Measurements from ENCODE around the gene UBE2L3.

Gene UBE2L3

DNA sequence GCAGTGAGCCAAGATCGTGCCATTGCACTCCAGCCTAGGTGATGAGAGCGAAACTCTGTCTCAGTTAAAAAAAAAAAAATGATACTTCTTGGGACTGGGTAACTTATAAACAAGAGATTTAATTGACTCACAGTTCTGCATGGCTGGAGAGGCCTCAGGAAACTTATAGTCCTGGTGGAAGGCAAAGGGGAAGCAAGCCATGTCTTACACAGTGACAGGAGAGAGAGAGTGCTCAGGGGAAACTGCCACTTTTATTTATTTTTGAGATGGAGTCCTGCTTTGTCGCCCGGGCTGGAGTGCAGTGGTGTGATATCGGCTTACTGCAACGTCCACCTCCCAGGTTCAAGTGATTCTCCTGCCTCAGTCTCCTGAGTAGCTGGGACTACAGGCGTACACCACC, 82.8 kb downstream of the UBE2L3 start:
- H3K27ac ChIP-seq = peak overlapping the region; percentile 79; the same call in 1 of the 2 replicates
- no peak for TF ChIP-seq ZFX (IDR thresholded peaks at IDR 0.05; ENCODE audit: borderline replicate concordance)
- no peak for TF ChIP-seq CTCF (IDR thresholded peaks at IDR 0.05)

GRCh38 chr22:21650823-21651520, 83.5 kb downstream of the UBE2L3 start:
- TF ChIP-seq CTCF (IDR thresholded peaks at IDR 0.05) = no peak
- no peak for TF ChIP-seq ZFX (IDR thresholded peaks at IDR 0.05; ENCODE audit: borderline replicate concordance)
- H3K27ac ChIP-seq = peak overlapping the region; percentile 79

GRCh38 chr22:21651521-21652009, 84.1 kb downstream of the UBE2L3 start:
- peak overlapping the region; percentile 79 for H3K27ac ChIP-seq
- TF ChIP-seq ZFX (IDR thresholded peaks at IDR 0.05; ENCODE audit: borderline replicate concordance) = no peak
- no peak for TF ChIP-seq CTCF (IDR thresholded peaks at IDR 0.05)

DNA sequence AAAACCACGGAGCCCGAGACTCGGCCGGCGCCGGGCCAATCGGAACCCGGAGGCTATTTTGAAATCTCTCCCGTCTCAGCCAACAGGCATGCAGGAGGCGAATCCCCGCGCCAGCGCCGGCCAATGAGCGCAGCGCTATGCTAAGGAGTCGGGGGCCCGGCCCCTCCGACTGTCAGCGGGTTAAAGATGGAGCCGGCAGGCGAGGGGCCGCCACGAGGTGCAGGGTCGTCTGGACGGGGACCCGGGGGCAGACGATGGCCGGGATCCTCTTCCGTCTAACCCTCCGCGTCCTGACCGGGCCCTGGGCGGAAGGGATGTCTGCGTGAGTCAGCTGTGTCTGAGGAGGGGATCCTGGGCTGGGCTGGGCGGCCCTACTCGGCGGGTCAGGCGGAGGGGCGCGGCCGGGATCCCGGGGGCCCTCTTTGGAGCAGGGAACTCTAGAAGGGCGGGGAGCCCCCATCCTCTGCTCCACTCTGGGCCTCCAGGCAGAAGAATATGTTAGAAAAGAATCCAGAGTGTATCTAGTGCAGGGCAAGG, 84.6 kb downstream of the UBE2L3 start:
- TF ChIP-seq CTCF (IDR thresholded peaks at IDR 0.05) (no peak), ZFX (IDR thresholded peaks at IDR 0.05; ENCODE audit: borderline replicate concordance) (no peak)
- H3K27ac ChIP-seq = peak overlapping the region; percentile 79

DNA sequence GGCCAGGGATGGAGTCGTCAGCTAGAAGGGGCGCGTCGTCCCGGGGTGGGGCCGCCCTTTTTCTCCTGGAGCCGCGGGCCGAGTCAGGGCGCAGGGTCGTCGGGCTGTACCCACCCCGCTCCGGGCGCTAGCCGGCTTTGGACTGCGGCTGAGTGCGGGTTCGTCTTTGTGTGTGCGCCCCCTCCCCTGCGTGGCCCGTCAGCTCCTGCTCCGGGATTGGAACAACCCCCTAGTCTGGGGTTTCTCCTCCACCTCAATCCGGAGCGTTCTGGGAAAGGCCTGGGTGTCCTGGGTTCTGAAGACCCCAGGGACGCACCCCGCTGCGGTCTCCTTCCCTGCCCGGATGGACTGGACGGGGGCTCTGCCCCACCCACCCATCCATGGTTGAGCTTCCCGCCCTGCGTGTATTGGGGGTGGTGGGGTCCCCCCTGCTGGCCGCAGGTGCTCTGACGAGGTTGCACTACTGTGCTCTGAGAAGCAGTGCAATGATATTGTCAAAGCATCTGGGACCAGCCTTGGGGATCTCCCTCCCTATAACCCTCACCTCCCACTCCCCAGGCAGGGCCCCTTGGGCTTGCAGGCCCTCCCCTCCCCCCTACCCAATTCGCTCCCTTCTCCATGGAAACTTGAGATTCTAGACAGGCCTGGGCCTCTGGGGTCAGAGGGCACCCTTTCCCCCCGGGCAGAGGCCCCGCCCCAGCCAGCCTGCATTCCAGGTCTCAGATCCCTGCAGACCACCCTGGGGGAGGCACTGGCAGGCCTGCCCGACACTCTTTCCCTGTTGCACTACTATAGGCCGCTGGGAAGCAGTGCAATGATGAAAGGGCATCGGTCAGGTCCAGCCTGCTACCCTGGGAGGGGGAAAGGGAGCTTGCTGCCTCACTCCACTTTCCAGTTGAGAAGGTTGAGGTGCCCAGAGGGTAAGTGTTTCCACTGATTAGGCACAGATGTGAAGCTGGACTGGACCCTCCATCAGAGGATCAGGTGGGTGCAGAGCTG, 85.3 kb downstream of the UBE2L3 start:
- no peak for TF ChIP-seq CTCF (IDR thresholded peaks at IDR 0.05)
- TF ChIP-seq ZFX (IDR thresholded peaks at IDR 0.05; ENCODE audit: borderline replicate concordance) = no peak
- H3K27ac ChIP-seq = peak overlapping the region; percentile 79

DNA sequence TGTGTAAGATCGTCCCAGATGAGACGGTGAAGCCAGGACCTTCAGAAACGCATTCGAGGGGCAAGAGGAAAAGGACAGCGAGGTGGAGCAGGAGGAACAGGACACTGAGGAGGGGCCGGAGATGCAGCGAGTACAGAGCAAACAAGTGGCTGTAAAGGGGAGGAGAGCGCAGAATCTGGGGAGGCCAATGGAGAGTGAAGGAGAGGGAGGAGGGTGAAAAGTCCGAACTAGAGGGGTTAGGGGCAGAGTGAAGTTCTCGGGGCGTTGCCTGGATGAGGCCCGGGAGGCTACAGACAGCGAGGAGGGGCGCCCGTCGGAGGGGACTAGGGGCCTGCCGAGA, 89.5 kb downstream of the UBE2L3 start:
- TF ChIP-seq ZFX (IDR thresholded peaks at IDR 0.05; ENCODE audit: borderline replicate concordance) = no peak
- TF ChIP-seq CTCF (IDR thresholded peaks at IDR 0.05) = no peak
- peak overlapping the region; percentile 80 for H3K27ac ChIP-seq

Measured in 22Rv1 (cell line).